Measurements from ENCODE around the gene NPTX1. TPM values are rescaled to one million over a fixed set of nuclear protein-coding genes. Genes with fewer than 3 reads are reported as not detected.
"Not testable (repeated sequence)": the region's sequence is repeated elsewhere in the genome, so short reads cannot be mapped to it uniquely, and the experiment has no call there.

Gene NPTX1
- total and polyA plus RNA-seq, 12 donors = 0.30 to 68.2 (median 5.5) TPM

GRCh38 chr17:80509311-80509710 lies 32.9 kb upstream of the NPTX1 start:
- Histone ChIP-seq H3K4me1 (replicated peaks in 1 of 2) (peaks cover 14 to 17% of the 10 kb centered on the region in 2 donors), H3K4me3 (no peak overlapping the region), H3K27me3 (peaks cover 6% of the 10 kb centered on the region), H3K27ac (no peak overlapping the region), H3K36me3 (replicated peaks in 1 of 2) (no peaks in the 10 kb centered on the region), H3K9me3 (replicated peaks in 1 of 3) (no peaks in the 10 kb centered on the region)
- WGBS, 4 donors = 69 to 88% (median 77%) methylated on average over 8 of the region's 8 CpGs
- DNase-seq = no peak
- TF ChIP-seq, protein P1, sequence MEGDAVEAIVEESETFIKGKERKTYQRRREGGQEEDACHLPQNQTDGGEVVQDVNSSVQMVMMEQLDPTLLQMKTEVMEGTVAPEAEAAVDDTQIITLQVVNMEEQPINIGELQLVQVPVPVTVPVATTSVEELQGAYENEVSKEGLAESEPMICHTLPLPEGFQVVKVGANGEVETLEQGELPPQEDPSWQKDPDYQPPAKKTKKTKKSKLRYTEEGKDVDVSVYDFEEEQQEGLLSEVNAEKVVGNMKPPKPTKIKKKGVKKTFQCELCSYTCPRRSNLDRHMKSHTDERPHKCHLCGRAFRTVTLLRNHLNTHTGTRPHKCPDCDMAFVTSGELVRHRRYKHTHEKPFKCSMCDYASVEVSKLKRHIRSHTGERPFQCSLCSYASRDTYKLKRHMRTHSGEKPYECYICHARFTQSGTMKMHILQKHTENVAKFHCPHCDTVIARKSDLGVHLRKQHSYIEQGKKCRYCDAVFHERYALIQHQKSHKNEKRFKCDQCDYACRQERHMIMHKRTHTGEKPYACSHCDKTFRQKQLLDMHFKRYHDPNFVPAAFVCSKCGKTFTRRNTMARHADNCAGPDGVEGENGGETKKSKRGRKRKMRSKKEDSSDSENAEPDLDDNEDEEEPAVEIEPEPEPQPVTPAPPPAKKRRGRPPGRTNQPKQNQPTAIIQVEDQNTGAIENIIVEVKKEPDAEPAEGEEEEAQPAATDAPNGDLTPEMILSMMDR (IDR thresholded peaks at IDR 0.05) = no peak
- TF ChIP-seq POLR2A (IDR thresholded peaks at IDR 0.05) = no peak
- intact Hi-C loops (cut with DNase I) = no loop called here

DNA sequence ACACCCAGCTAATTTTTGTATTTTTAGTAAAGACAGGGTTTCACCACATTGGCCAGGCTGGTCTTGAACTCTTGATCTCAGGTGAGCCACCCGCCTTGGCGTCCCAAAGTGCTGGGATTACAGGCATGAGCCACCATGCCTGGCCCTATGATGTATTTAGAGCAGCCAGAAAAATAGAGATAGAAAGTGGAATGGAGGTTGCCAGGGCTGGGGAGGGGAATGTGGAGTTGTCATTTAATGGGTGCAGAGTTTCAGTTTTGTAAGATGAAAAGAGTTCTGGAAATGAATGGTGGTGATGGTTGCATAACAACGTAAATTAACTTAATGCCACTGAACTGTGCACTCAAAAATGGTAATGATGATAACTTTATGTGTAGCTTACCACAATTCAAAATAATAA lies 31.6 kb upstream of the NPTX1 start:
- Histone ChIP-seq H3K36me3 (replicated peaks in 1 of 2) (no peaks in the 10 kb centered on the region), H3K4me1 (replicated peaks in 1 of 2) (peaks cover 4 to 8% of the 10 kb centered on the region in 2 donors), H3K27ac (no peak overlapping the region), H3K27me3 (peaks cover 6% of the 10 kb centered on the region), H3K9me3 (replicated peaks in 1 of 3) (no peaks in the 10 kb centered on the region), H3K4me3 (no peak overlapping the region)
- 87 to 96% (median 94%) methylated on average over 3 of the region's 3 CpGs for WGBS, 4 donors
- no peak for TF ChIP-seq POLR2A (IDR thresholded peaks at IDR 0.05)
- TF ChIP-seq, protein P1 (IDR thresholded peaks at IDR 0.05) = no peak
- intact Hi-C loops (cut with DNase I) = no loop called here
- DNase-seq = no peak

GRCh38 chr17:80507177-80507576 lies 30.8 kb upstream of the NPTX1 start:
- DNase-seq; H3K27ac ChIP-seq; H3K36me3 ChIP-seq (replicated peaks in 1 of 2); H3K9me3 ChIP-seq (replicated peaks in 1 of 3); intact Hi-C loops (cut with DNase I); H3K4me3 ChIP-seq; H3K27me3 ChIP-seq; H3K4me1 ChIP-seq (replicated peaks in 1 of 2): not testable (repeated sequence)
- WGBS, 4 donors = 45 to 57% (median 53%) methylated on average over 4 of the region's 4 CpGs

DNA sequence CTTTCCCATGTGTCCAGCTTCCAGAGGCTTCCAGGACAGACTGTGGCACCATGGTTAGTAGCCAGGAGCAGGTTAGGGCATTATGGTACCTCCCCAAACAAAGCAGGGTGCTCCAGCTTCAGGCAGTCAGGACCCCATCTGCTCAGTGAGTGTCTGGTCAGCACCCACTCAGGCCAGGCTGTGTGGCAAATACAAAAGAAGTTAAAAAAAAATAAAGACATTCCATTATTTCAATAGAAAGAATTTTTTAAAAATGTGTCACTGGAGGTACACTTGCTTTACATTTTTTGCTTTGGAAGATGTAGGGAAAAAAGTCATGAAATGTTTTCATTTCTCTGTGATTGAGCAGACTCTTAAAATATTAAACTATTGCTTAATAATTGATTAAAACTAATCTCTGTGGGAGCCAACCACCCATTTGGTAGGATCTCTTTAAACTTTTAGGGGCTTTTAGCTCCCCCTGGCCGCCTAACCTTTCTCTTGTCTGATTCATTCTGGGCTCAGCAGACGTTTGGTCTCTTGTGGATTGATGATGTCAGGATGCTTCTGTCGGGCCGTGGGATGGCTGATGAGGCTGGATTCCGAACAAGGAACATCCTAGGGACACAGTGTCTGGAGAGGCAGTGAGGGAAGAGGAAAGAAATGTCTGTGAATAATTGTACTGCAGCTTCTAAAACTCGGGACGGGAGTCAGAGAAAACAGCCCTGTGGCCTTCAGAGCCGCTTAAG lies 28.4 kb upstream of the NPTX1 start:
- no peak overlapping the region for H3K4me3 ChIP-seq
- H3K27me3 ChIP-seq = peaks cover 6% of the 10 kb centered on the region
- no peaks in the 10 kb centered on the region for H3K4me1 ChIP-seq (replicated peaks in 1 of 2)
- intact Hi-C loops (cut with DNase I) = no loop called here
- H3K27ac ChIP-seq = no peak overlapping the region
- DNase-seq = no peak
- 17 to 26% (median 24%) methylated on average over 8 of the region's 8 CpGs for WGBS, 4 donors
- TF ChIP-seq POLR2A (IDR thresholded peaks at IDR 0.05) = no peak
- H3K9me3 ChIP-seq (replicated peaks in 1 of 3) = no peaks in the 10 kb centered on the region
- H3K36me3 ChIP-seq (replicated peaks in 1 of 2) = no peaks in the 10 kb centered on the region

- H3K4me3 ChIP-seq = no peak overlapping the region
- H3K9me3 ChIP-seq (replicated peaks in 1 of 3) = no peaks in the 10 kb centered on the region
- no peak overlapping the region for H3K27ac ChIP-seq
- no peak for DNase-seq
- no peaks in the 10 kb centered on the region for H3K36me3 ChIP-seq (replicated peaks in 1 of 2)
- intact Hi-C loops (cut with DNase I) = no loop called here
- TF ChIP-seq POLR2A (IDR thresholded peaks at IDR 0.05) = no peak
- TF ChIP-seq, protein P1 (IDR thresholded peaks at IDR 0.05) = no peak
- H3K4me1 ChIP-seq (replicated peaks in 1 of 2) = no peaks in the 10 kb centered on the region
- H3K27me3 ChIP-seq = peaks cover 6% of the 10 kb centered on the region
Measured at GRCh38 chr17:80503921-80504320, 27.5 kb upstream of the NPTX1 start.

All from adrenal gland (tissue), 12 donors.